Gastrocnemius medialis (tissue), 4 donors: ENCODE measurements around the gene SAA1. TPM values are rescaled to one million over a fixed set of nuclear protein-coding genes. Genes with fewer than 3 reads are reported as not detected.
"Not testable (repeated sequence)": the region's sequence is repeated elsewhere in the genome, so short reads cannot be mapped to it uniquely, and the experiment has no call there.

ENCODE experiments used
- ATAC-seq, 2 donors: fragments of 150-250 bp; one replicate each; pipeline ENCODE4 v1.9.1; 2016
- DNase-seq, 2 donors: peaks; one replicate each; pipeline ENCODE4 v3.0.0-alpha.2; 2019
- H3K27ac ChIP-seq, 4 donors: fragments of 200-600 bp; sonication (generic); 1 replicate in 1 of 4; 2 replicates in 3 of 4; pipeline ENCODE4 v1.5.1; 2016 to 2018; ENCODE audit warnings: mild to moderate bottlenecking in 2 of 4, moderate library complexity in 1 of 4
- H3K27me3 ChIP-seq, 3 donors: fragments of 200-600 bp; sonication (generic) in 2 of 3; 1 replicate in 1 of 3; 2 replicates in 2 of 3; pipeline versions ENCODE4 v1.5.1 to v1.6.0; 2016 to 2019; ENCODE audit warnings: mild to moderate bottlenecking in 1 of 3, moderate library complexity in 1 of 3
- H3K36me3 ChIP-seq, 2 donors: fragments of 200-600 bp; sonication (generic) in 1 of 2; one replicate each; pipeline ENCODE4 v1.5.1; 2017 to 2018
- H3K4me1 ChIP-seq, 2 donors: fragments of 200-600 bp; sonication (generic) in 1 of 2; one replicate each; pipeline ENCODE4 v1.5.1; 2016 to 2017; ENCODE audit warnings: mild to moderate bottlenecking in 2 of 2
- H3K4me3 ChIP-seq, 4 donors: fragments of 200-600 bp; sonication (generic) in 3 of 4; 1 replicate in 1 of 4; 2 replicates in 3 of 4; pipeline ENCODE4 v1.5.1; 2016 to 2019; ENCODE audit warnings: mild to moderate bottlenecking in 2 of 4
- H3K9me3 ChIP-seq, 3 donors: fragments of 200-600 bp; sonication (generic) in 2 of 3; 1 replicate in 1 of 3; 2 replicates in 2 of 3; pipeline ENCODE4 v1.5.1; 2016 to 2019
- CTCF ChIP-seq, 5 experiments: fragments of 450-650 bp in 3 of 5; fragments of 200-600 bp in 2 of 5; sonication (generic) in 2 of 5; IDR thresholded peaks in 4 of 5; conservative IDR thresholded peaks in 1 of 5; 1 replicate in 4 of 5; 2 replicates in 1 of 5; pipeline ENCODE4 v1.5.1; 2016 to 2019; ENCODE audit warnings: antibody characterized with exemption in 5 of 5, mild to moderate bottlenecking in 3 of 5, moderate library complexity in 3 of 5
- POLR2A ChIP-seq, 2 donors: fragments of 450-650 bp; IDR thresholded peaks; one replicate each; pipeline ENCODE4 v1.6.1; 2017; ENCODE audit warnings: antibody characterized with exemption in 2 of 2, mild to moderate bottlenecking in 2 of 2, moderate library complexity in 2 of 2
- in situ Hi-C, 4 donors: fragments of 200-750 bp; cut with MboI; loops; one replicate each; pipeline versions ENCODE4 v1.15.0 to v1.8.0; 2017; ENCODE audit warnings: low sequenced_read_pairs in 4 of 4
- intact Hi-C: fragments of 100-400 bp; cut with DNase I; formaldehyde crosslinking; loops from one replicate; pipeline ENCODE4 v1.15.1; 2023; ENCODE audit warnings: low total_unique reads
- total RNA-seq, 4 donors: library from RNA; depleted of rRNA; stranded (reverse); fragments of >200 nt; gene quantifications; one replicate each; pipeline versions ENCODE4 v1.1.0 to v1.2.3, GENCODE V29; 2016

SAA1 gene
- total RNA-seq, 4 donors from 2014 or later = 5.7 to 145 (median 89.3) TPM

DNA sequence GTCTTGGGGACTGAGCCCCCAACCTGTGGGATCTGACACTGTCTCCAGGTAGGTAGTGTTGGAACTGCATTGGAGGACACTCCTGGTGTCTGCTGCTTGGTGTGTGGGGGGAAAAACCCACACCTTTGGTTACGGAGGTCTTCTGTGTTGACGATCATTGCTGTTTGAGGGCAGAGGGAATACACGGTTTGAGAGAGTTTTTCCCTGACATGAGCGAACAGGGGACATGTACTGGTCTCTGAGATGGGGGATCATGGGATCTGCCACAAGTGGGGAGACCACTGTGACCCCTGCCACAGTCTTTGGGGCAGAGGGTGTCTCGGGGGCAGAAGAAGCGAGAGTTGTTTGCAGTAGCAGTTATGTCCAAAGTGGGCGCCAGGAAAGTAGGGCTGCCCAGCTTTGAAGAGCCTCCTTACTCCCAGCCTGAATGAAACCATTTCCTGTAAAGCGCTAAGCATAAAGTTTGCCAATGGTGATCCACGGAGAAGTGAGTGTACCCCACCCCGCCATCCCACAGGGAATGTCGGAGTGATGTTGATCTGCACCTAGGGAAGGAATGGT is 12.2 kb upstream of the SAA1 start:
- Histone ChIP-seq H3K36me3 (no peaks in the 10 kb centered on the region), H3K9me3 (no peaks in the 10 kb centered on the region), H3K4me3 (no peak overlapping the region), H3K4me1 (no peaks in the 10 kb centered on the region), H3K27me3 (no peaks in the 10 kb centered on the region), H3K27ac (no peak overlapping the region)
- in situ Hi-C loops = no loop called here
- ATAC-seq (no peak), DNase-seq (no peak)
- intact Hi-C loops = no loop called here
- TF ChIP-seq CTCF (IDR thresholded peaks at IDR 0.05 in 4 of 5, conservative IDR thresholded peaks at IDR 0.05 in 1 of 5) (no peak), POLR2A (IDR thresholded peaks at IDR 0.05) (no peak)

DNA sequence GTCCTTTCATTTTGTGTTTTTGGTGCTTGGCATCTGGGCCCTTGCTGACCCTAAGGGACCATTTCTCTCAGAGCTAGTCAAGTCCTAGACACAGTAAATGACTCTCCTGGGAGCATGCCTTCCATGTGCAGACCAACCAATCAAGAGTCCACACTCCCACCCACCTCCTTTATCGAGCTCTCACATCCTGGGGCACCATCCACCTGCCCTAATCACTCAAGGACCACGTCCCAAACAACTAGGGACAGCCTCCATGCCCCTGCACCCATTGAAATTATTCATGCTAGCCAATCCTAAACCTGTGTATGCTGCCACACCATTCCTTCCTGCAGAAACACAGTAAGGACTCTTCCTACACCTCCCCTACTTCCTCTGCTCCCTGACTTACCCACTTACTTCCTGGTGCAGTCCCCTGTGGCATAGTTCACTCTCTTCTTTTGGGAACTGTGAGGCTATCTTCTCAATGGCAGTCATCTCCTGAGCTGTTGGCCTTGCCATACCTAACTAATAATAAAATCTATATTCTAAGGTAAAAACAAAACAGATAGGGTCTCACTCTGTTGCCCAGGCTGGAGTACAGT is 11.2 kb upstream of the SAA1 start:
- H3K4me3 ChIP-seq = no peak overlapping the region
- no peaks in the 10 kb centered on the region for H3K4me1 ChIP-seq
- TF ChIP-seq POLR2A (IDR thresholded peaks at IDR 0.05) (no peak), CTCF (IDR thresholded peaks at IDR 0.05 in 4 of 5, conservative IDR thresholded peaks at IDR 0.05 in 1 of 5) (no peak)
- in situ Hi-C loops (no loop called here), intact Hi-C loops (no loop called here)
- H3K36me3 ChIP-seq = no peaks in the 10 kb centered on the region
- DNase-seq (no peak), ATAC-seq (no peak)
- H3K27me3 ChIP-seq = no peaks in the 10 kb centered on the region
- H3K9me3 ChIP-seq = no peaks in the 10 kb centered on the region
- H3K27ac ChIP-seq = no peak overlapping the region

DNA sequence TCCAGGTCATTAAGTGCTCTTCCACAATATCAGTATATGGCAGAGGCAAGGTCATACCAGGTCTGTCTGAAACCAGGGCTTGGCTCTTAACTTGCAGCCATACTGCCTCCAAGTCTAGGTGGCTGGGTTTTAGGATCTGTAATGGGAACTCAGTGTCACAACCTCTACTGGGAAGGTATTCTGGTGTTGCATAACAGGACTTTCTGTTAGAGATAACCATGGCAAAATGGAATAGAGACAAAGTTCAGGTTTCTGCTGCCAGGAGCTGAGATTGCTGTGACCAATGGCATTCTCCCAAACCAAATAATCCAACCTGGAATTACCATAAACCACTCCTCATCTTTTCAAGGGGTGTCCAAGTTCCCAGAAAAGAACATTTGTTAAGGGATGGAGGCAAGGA is 6.8 kb upstream of the SAA1 start:
- Histone ChIP-seq H3K4me3 (no peak overlapping the region), H3K36me3 (no peaks in the 10 kb centered on the region), H3K27me3 (no peaks in the 10 kb centered on the region), H3K9me3 (no peaks in the 10 kb centered on the region), H3K27ac (no peak overlapping the region), H3K4me1 (no peaks in the 10 kb centered on the region)
- peak in 1 of 2 donors; percentile 93 for ATAC-seq
- intact Hi-C loops (no loop called here), in situ Hi-C loops (no loop called here)
- TF ChIP-seq POLR2A (IDR thresholded peaks at IDR 0.05) (no peak), CTCF (IDR thresholded peaks at IDR 0.05 in 4 of 5, conservative IDR thresholded peaks at IDR 0.05 in 1 of 5) (no peak)
- DNase-seq = peak in 1 of 2 donors; percentile 42

GRCh38 chr11:18261721-18262120 is 4.3 kb upstream of the SAA1 start:
- no peak for ATAC-seq
- in situ Hi-C loops = no loop called here
- no peak for TF ChIP-seq POLR2A (IDR thresholded peaks at IDR 0.05)
- TF ChIP-seq CTCF (IDR thresholded peaks at IDR 0.05 in 4 of 5, conservative IDR thresholded peaks at IDR 0.05 in 1 of 5) = no peak
- DNase-seq = no peak
- intact Hi-C loops = no loop called here
- H3K36me3 ChIP-seq = no peaks in the 10 kb centered on the region
- H3K4me3 ChIP-seq = no peak overlapping the region
- no peaks in the 10 kb centered on the region for H3K9me3 ChIP-seq
- no peaks in the 10 kb centered on the region for H3K27me3 ChIP-seq
- no peak overlapping the region for H3K27ac ChIP-seq
- no peaks in the 10 kb centered on the region for H3K4me1 ChIP-seq

- ATAC-seq, DNase-seq, H3K4me1 ChIP-seq, in situ Hi-C loops, H3K36me3 ChIP-seq, H3K9me3 ChIP-seq, H3K27me3 ChIP-seq, H3K27ac ChIP-seq, H3K4me3 ChIP-seq, intact Hi-C loops: not testable (repeated sequence)
These were observed 3.2 kb upstream of the SAA1 start for GRCh38 chr11:18262681-18263350.
